Fibroblast of villous mesenchyme (primary cell): ENCODE results near the gene UNC13B. TPM values are rescaled to one million over a fixed set of nuclear protein-coding genes. Genes with fewer than 3 reads are reported as not detected.
"Not testable (repeated sequence)": the region's sequence is repeated elsewhere in the genome, so short reads cannot be mapped to it uniquely, and the experiment has no call there.

ENCODE experiments used
- DNase-seq: peaks from one replicate; pipeline ENCODE4 v3.0.0-alpha.2; 2010; ENCODE audit warnings: low read depth
- H3K4me3 ChIP-seq: 2 replicates; pipeline ENCODE4 v1.5.1; 2011; ENCODE audit warnings: low read depth, mild to moderate bottlenecking, low read length
- CTCF ChIP-seq: IDR thresholded peaks from 2 replicates; pipeline ENCODE4 v1.5.1; 2012; ENCODE audit warnings: low read depth, mild to moderate bottlenecking, low read length; ENCODE audit not compliant: insufficient read depth
- total RNA-seq: library from RNA; depleted of rRNA; stranded (reverse); fragments of >200 nt; gene quantifications from 2 replicates; pipeline ENCODE4 v1.2.3, GENCODE V29; 2012

UNC13B gene
- total RNA-seq, 1 donor = 23.7 TPM

GRCh38 chr9:35229066-35229778 is 67.4 kb downstream of the UNC13B start:
- no peak for TF ChIP-seq CTCF
- H3K4me3 ChIP-seq = no peak overlapping the region
- DNase-seq = no peak

- no peak for TF ChIP-seq CTCF
- DNase-seq = no peak
Observed at GRCh38 chr9:35229779-35230143, 68.0 kb downstream of the UNC13B start.

GRCh38 chr9:35232867-35233544 is 71.2 kb downstream of the UNC13B start:
- H3K4me3 ChIP-seq = no peak overlapping the region
- TF ChIP-seq CTCF = no peak
- DNase-seq = no peak

More at GRCh38 chr9:35229779-35230143, 68.0 kb downstream of the UNC13B start:
- H3K4me3 ChIP-seq = no peak overlapping the region

- no peak for DNase-seq
- no peak for TF ChIP-seq CTCF
- no peak overlapping the region for H3K4me3 ChIP-seq
Observed at GRCh38 chr9:35236692-35237091, 74.9 kb downstream of the UNC13B start.

DNA sequence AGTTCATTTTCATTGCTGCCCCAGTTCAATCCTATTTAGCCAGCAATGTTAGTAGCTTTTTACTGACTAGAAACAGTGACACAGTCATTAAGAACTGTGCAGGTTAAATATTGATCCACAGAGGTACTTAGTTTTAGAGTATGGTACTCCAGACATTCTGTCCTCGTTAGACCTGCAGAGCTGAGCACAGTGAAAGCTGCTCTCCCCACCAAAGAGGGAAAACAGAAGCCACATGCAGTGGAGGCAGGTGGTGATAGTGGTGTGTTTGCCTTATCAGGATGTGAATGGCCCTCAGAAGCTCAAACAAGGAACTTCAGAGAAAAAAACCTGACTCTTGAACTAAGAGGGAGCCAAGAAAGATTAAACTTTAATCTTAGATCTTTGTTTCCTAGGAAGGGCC is 75.5 kb downstream of the UNC13B start:
- no peak for TF ChIP-seq CTCF
- no peak for DNase-seq
- no peak overlapping the region for H3K4me3 ChIP-seq

GRCh38 chr9:35245945-35246344 is 84.1 kb downstream of the UNC13B start:
- DNase-seq, H3K4me3 ChIP-seq: not testable (repeated sequence)

DNA sequence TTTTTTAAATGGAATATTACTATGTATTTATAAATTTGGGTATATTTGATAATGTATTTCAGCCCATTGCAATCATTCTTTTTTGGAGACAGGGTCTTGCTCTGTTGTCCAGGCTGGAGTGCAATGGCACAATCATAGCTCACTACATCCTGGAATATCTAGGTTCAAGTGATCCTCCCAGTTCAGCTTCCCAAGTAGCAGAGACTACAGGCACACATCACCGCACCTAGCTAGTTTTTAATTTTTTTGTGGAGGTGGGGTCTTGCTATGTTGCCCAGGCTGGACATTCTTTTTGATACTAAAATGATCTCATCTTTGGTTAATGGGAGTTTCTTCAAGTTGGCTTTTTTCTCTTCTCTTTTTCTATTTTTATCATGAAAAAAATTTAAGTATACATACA is 91.3 kb downstream of the UNC13B start:
- no peak overlapping the region for H3K4me3 ChIP-seq
- no peak for DNase-seq
- no peak for TF ChIP-seq CTCF
